A549 (cell line): ENCODE results near the gene AUH. TPM values are rescaled to one million over a fixed set of nuclear protein-coding genes. Genes with fewer than 3 reads are reported as not detected.
A peak's percentile ranks its signal among the peaks of the same experiment; 100 is the strongest.

Experiments used
- BCL3 ChIP-seq: fragments of >200 bp; sonication (Bioruptor Twin); formaldehyde crosslinking; IDR thresholded peaks from 3 replicates; pipeline ENCODE4 v1.6.1; 2016
- BHLHE40 ChIP-seq: IDR thresholded peaks from 2 replicates; pipeline ENCODE4 v1.6.1; 2012; ENCODE audit warnings: low read depth, low read length, inconsistent platforms
- CBX2 ChIP-seq: fragments of 200-600 bp; sonication (generic); IDR thresholded peaks from 2 replicates; pipeline ENCODE4 v1.6.1; 2016; ENCODE audit warnings: low read depth, mild to moderate bottlenecking, borderline replicate concordance
- CHD4 ChIP-seq: fragments of 200-600 bp; sonication (generic); IDR thresholded peaks from 2 replicates; pipeline ENCODE4 v1.6.1; 2016; ENCODE audit warnings: antibody characterized with exemption, mild to moderate bottlenecking, borderline replicate concordance
- CTCF ChIP-seq: fragments of >200 bp; sonication (Bioruptor Twin); formaldehyde crosslinking; IDR thresholded peaks from 3 replicates; pipeline ENCODE4 v1.5.1; 2016
- EHF ChIP-seq: fragments of 250-450 bp; sonication (Bioruptor Pico); IDR thresholded peaks from 2 replicates; pipeline ENCODE4 v1.5.0; 2020; ENCODE audit warnings: mild to moderate bottlenecking
- ELK1 ChIP-seq: fragments of 150-350 bp; IDR thresholded peaks from 2 replicates; pipeline ENCODE4 v1.6.1; 2014; ENCODE audit warnings: low read depth, mild to moderate bottlenecking, low read length
- EP300 ChIP-seq, 2 experiments: fragments of >200 bp; sonication (Bioruptor Twin); formaldehyde crosslinking; IDR thresholded peaks; 2 replicates in 1 of 2; 3 replicates in 1 of 2; pipeline ENCODE4 v1.6.1; 2016 to 2017
- FOSB ChIP-seq: fragments of 250-450 bp; sonication (Bioruptor Pico); IDR thresholded peaks from 2 replicates; pipeline ENCODE4 v1.5.0; 2020; ENCODE audit warnings: mild to moderate bottlenecking, moderate library complexity
- GATA3 ChIP-seq: IDR thresholded peaks from 2 replicates; pipeline ENCODE4 v1.6.1; 2012; ENCODE audit warnings: borderline replicate concordance
- HDAC2 ChIP-seq: fragments of 200-600 bp; sonication (generic); IDR thresholded peaks from 2 replicates; pipeline ENCODE4 v1.6.1; 2016
- HEYL ChIP-seq: fragments of 250-450 bp; sonication (Bioruptor Pico); IDR thresholded peaks from 2 replicates; pipeline ENCODE4 v1.8.0; 2021; ENCODE audit warnings: mild to moderate bottlenecking, moderate library complexity
- HOXA7 ChIP-seq: fragments of 250-450 bp; sonication (Bioruptor Pico); IDR thresholded peaks from 2 replicates; pipeline ENCODE4 v1.5.0; 2020; ENCODE audit warnings: mild to moderate bottlenecking, moderate library complexity
- JUN ChIP-seq, 2 experiments: fragments of >200 bp; sonication (Bioruptor Twin); formaldehyde crosslinking; IDR thresholded peaks; 2 replicates in 1 of 2; 3 replicates in 1 of 2; pipeline ENCODE4 v1.6.1; 2016 to 2017
- JUNB ChIP-seq: fragments of >200 bp; sonication (Bioruptor Twin); formaldehyde crosslinking; IDR thresholded peaks from 2 replicates; pipeline ENCODE4 v1.6.1; 2016
- KDM1A ChIP-seq: fragments of 200-600 bp; sonication (generic); IDR thresholded peaks from 2 replicates; pipeline ENCODE4 v1.6.1; 2016; ENCODE audit warnings: low read depth, mild to moderate bottlenecking
- KDM5A ChIP-seq: fragments of 200-600 bp; sonication (generic); IDR thresholded peaks from 2 replicates; pipeline ENCODE4 v1.6.1; 2016; ENCODE audit warnings: antibody characterized with exemption, mild to moderate bottlenecking
- MAFK ChIP-seq: fragments of 450-650 bp; IDR thresholded peaks from 2 replicates; pipeline ENCODE4 v1.6.1; 2014; ENCODE audit not compliant: partially characterized antibody
- NR3C1 ChIP-seq: fragments of >200 bp; sonication (Bioruptor Twin); formaldehyde crosslinking; IDR thresholded peaks from 3 replicates; pipeline ENCODE4 v1.6.1; 2017
- PBX3 ChIP-seq: IDR thresholded peaks from 2 replicates; pipeline ENCODE4 v1.6.1; 2012
- PHF8 ChIP-seq: fragments of 200-600 bp; sonication (generic); IDR thresholded peaks from 2 replicates; pipeline ENCODE4 v1.6.1; 2016; ENCODE audit warnings: low read depth, mild to moderate bottlenecking, antibody characterized with exemption, moderate library complexity, borderline replicate concordance
- RARB ChIP-seq: fragments of 250-450 bp; sonication (Bioruptor Pico); IDR thresholded peaks from 2 replicates; pipeline ENCODE4 v1.8.0; 2021; ENCODE audit warnings: mild to moderate bottlenecking, moderate library complexity
- RCOR1 ChIP-seq: fragments of 150-350 bp; IDR thresholded peaks from 2 replicates; pipeline ENCODE4 v1.6.1; 2014; ENCODE audit warnings: antibody characterized with exemption, low read length, low read depth
- REST ChIP-seq: fragments of 200-600 bp; sonication (generic); IDR thresholded peaks from 2 replicates; pipeline ENCODE4 v1.6.1; 2016; ENCODE audit warnings: antibody characterized with exemption, mild to moderate bottlenecking, moderate library complexity
- RNF2 ChIP-seq: fragments of 200-600 bp; sonication (generic); IDR thresholded peaks from 2 replicates; pipeline ENCODE4 v1.6.1; 2016; ENCODE audit warnings: low read depth, mild to moderate bottlenecking, antibody characterized with exemption, moderate library complexity, borderline replicate concordance
- SMC3 ChIP-seq: fragments of >200 bp; sonication (Bioruptor Twin); formaldehyde crosslinking; IDR thresholded peaks from 3 replicates; pipeline ENCODE4 v1.6.1; 2018; ENCODE audit warnings: inconsistent platforms
- SREBF2 ChIP-seq: fragments of 450-650 bp; IDR thresholded peaks from 2 replicates; pipeline ENCODE4 v1.6.1; 2014; ENCODE audit warnings: mild to moderate bottlenecking, moderate library complexity
- USF2 ChIP-seq: fragments of 450-650 bp; IDR thresholded peaks from 2 replicates; pipeline ENCODE4 v1.6.1; 2014; ENCODE audit warnings: antibody characterized with exemption
- ZFP36 ChIP-seq: fragments of 450-650 bp; IDR thresholded peaks from 2 replicates; pipeline ENCODE4 v1.6.1; 2014; ENCODE audit warnings: borderline replicate concordance; ENCODE audit not compliant: partially characterized antibody
- ZSCAN20 ChIP-seq: fragments of 250-450 bp; sonication (Bioruptor Pico); IDR thresholded peaks from 2 replicates; pipeline ENCODE4 v1.8.0; 2022; ENCODE audit warnings: mild to moderate bottlenecking, moderate library complexity
- polyA plus RNA-seq, 4 experiments: library from polyadenylated mRNA; depleted of rRNA in 3 of 4; stranded (reverse); fragments of >200 nt; fragmentation: RNase III in 1 of 4; extraction: RNeasy Plus Mini Kit Qiagen cat#74134 plus additional on column Dnase treatment in 1 of 4; gene quantifications; 2 replicates in 3 of 4; 3 replicates in 1 of 4; pipeline ENCODE4 v1.2.3, GENCODE V29; 2011 to 2017

AUH gene
- polyA plus RNA-seq, 2 of the 4 experiments (the other 2 are of a cell fraction): 11.1 to 15.9 TPM

GRCh38 chr9:91197232-91198181 lies 164.2 kb downstream of the AUH start (continued):
- TF ChIP-seq CTCF (no peak), HEYL (no peak), USF2 (peak; percentile 92), NR3C1 (no peak), PHF8 (no peak), CHD4 (no peak), RCOR1 (no peak), KDM5A (no peak), ZFP36 (no peak), CBX2 (no peak), ELK1 (no peak), RNF2 (no peak), MAFK (peak; percentile 77), HOXA7 (CRISPR knock-in tag) (0 out of 2 replicates have a peak, but pooled peaks have one; percentile 47), JUNB (peak; percentile 95), SREBF2 (no peak), HDAC2 (no peak), PBX3 (peak; percentile 88), FOSB (no peak), GATA3 (peak; percentile 98), SMC3 (peak; percentile 61), REST (no peak), BCL3 (peak; percentile 96; the same call in 2 of the 3 replicates), RARB (CRISPR knock-in tag) (no peak), BHLHE40 (peak; percentile 99), EHF (no peak), ZSCAN20 (CRISPR knock-in tag) (peak; percentile 9; the same call in 1 of the 2 replicates), JUN (IDR thresholded peaks at IDR 0.05) (peak; percentile 95 to 96), EP300 (IDR thresholded peaks at IDR 0.05) (peak; percentile 91 to 95; a peak in 4 of 5 replicates), KDM1A (no peak)
